H1 (cell line): ENCODE data around the gene ARID4A. TPM values are rescaled to one million over a fixed set of nuclear protein-coding genes. Genes with fewer than 3 reads are reported as not detected.
A peak's percentile ranks its signal among the peaks of the same experiment; 100 is the strongest.

ENCODE experiments used
- CTCF ChIA-PET: fragments of 300-600 bp; sonication (Branson Sonifier 250); formaldehyde crosslinking; loops from one replicate; lab custom pipeline; 2021; ENCODE audit not compliant: partially characterized antibody; lab: Charles Lee
- POLR2A ChIA-PET: fragments of 300-600 bp; sonication (Branson Sonifier 250); formaldehyde crosslinking; loops from one replicate; lab custom pipeline; 2021; ENCODE audit warnings: inconsistent platforms; ENCODE audit not compliant: partially characterized antibody; lab: Charles Lee
- DNase-seq, 2 experiments: peaks; one replicate each; pipeline versions ENCODE4 v3.0.0 to v3.0.0-alpha.2; 2010 to 2022; ENCODE audit warnings: low spot score in 2 of 2, low read depth in 1 of 2, mixed read lengths in 1 of 2
- FAIRE-seq: peaks from 2 replicates; lab custom pipeline; 2011; peaks lifted over from hg19 to GRCh38; lab: Jason Lieb, UNC
- H2AFZ ChIP-seq: 2 replicates; pipeline ENCODE4 v1.8.1; 2012; ENCODE audit warnings: low read length, inconsistent platforms
- H2AK5ac ChIP-seq: 2 replicates; pipeline ENCODE4 v1.6.1; 2013; ENCODE audit warnings: low read depth, low read length
- H2BK120ac ChIP-seq: replicated peaks from 2 replicates; pipeline ENCODE3; 2013; ENCODE audit warnings: low read depth, low read length, inconsistent platforms
- H2BK12ac ChIP-seq: 2 replicates; pipeline ENCODE4 v1.6.1; 2013; ENCODE audit warnings: low read depth, low read length
- H2BK15ac ChIP-seq: 2 replicates; pipeline ENCODE4 v1.6.1; 2013; ENCODE audit warnings: low read length
- H2BK20ac ChIP-seq: 2 replicates; pipeline ENCODE4 v1.6.1; 2013; ENCODE audit warnings: low read length
- H2BK5ac ChIP-seq: 2 replicates; pipeline ENCODE4 v1.6.1; 2013; ENCODE audit warnings: low read depth, low read length
- H3K14ac ChIP-seq: 2 replicates; pipeline ENCODE4 v1.6.1; 2013; ENCODE audit warnings: inconsistent platforms; ENCODE audit not compliant: insufficient read length
- H3K18ac ChIP-seq: 2 replicates; pipeline ENCODE4 v1.6.1; 2013; ENCODE audit warnings: low read length; ENCODE audit errors: extremely low read depth
- H3K23ac ChIP-seq: 2 replicates; pipeline ENCODE4 v1.6.1; 2013; ENCODE audit warnings: inconsistent platforms; ENCODE audit not compliant: insufficient read length
- H3K23me2 ChIP-seq: 2 replicates; pipeline ENCODE4 v1.6.1; 2013; ENCODE audit warnings: low read depth, low read length
- H3K27ac ChIP-seq: 2 replicates; pipeline ENCODE4 v1.6.1; 2011; ENCODE audit warnings: low read depth, low read length, inconsistent platforms
- H3K27me3 ChIP-seq, 4 experiments: replicated peaks in 1 of 4; 1 replicate in 1 of 4; 2 replicates in 3 of 4; pipeline versions ENCODE4 v1.6.1 to v1.8.1; 2011 to 2013; ENCODE audit warnings: low read length in 3 of 4, mild to moderate bottlenecking in 3 of 4, inconsistent platforms in 2 of 4, mixed read lengths in 2 of 4, moderate library complexity in 1 of 4; ENCODE audit not compliant: control insufficient read depth in 3 of 4, insufficient read depth in 3 of 4; ENCODE audit errors: extremely low read depth in 1 of 4
- H3K36me3 ChIP-seq, 4 experiments: 2 replicates each; pipeline versions ENCODE4 v1.6.1 to v1.8.1; 2011 to 2013; ENCODE audit warnings: mild to moderate bottlenecking in 4 of 4, low read length in 3 of 4, moderate library complexity in 2 of 4, control low read depth in 1 of 4, inconsistent platforms in 1 of 4; ENCODE audit not compliant: insufficient read depth in 4 of 4, control insufficient read depth in 2 of 4
- H3K4ac ChIP-seq: replicated peaks from 2 replicates; pipeline ENCODE3; 2013; ENCODE audit warnings: low read length, low read depth, mixed read lengths, inconsistent platforms; ENCODE audit not compliant: insufficient read length
- H3K4me1 ChIP-seq, 4 experiments: replicated peaks in 1 of 4; 1 replicate in 1 of 4; 2 replicates in 3 of 4; pipeline versions ENCODE4 v1.6.1 to v1.8.1; 2011 to 2013; ENCODE audit warnings: low read length in 3 of 4, inconsistent platforms in 2 of 4, mixed read lengths in 1 of 4; ENCODE audit not compliant: insufficient read depth in 4 of 4, control insufficient read depth in 3 of 4
- H3K4me2 ChIP-seq, 2 experiments: 2 replicates each; pipeline versions ENCODE4 v1.6.1 to v1.8.1; 2011 to 2013; ENCODE audit warnings: low read depth in 2 of 2, low read length in 2 of 2, control low read depth in 1 of 2, inconsistent platforms in 1 of 2, mild to moderate bottlenecking in 1 of 2; ENCODE audit not compliant: insufficient read depth in 1 of 2
- H3K4me3 ChIP-seq, 4 experiments: fragments of 200-600, 300-600 bp in 1 of 4; sonication (generic), shearing (Covaris generic), sonication (Bioruptor Twin) in 1 of 4; 2 replicates each; pipeline versions ENCODE4 v1.5.1 to v1.8.1; 2011 to 2016; ENCODE audit warnings: low read length in 4 of 4, low read depth in 3 of 4, control low read depth in 2 of 4, inconsistent platforms in 2 of 4, mild to moderate bottlenecking in 2 of 4, mixed read lengths in 1 of 4, moderate library complexity in 1 of 4; ENCODE audit not compliant: insufficient read depth in 2 of 4; ENCODE audit errors: extremely low read depth in 1 of 4
- H3K56ac ChIP-seq: replicated peaks from 2 replicates; pipeline ENCODE3; 2013; ENCODE audit warnings: low read depth, mild to moderate bottlenecking, mixed read lengths, low read length, inconsistent platforms; ENCODE audit not compliant: insufficient read length
- H3K79me1 ChIP-seq: 2 replicates; pipeline ENCODE4 v1.6.1; 2013; ENCODE audit warnings: low read depth, low read length, control low read depth
- H3K79me2 ChIP-seq, 2 experiments: 2 replicates each; pipeline versions ENCODE4 v1.6.1 to v1.8.1; 2012 to 2013; ENCODE audit warnings: low read length in 2 of 2, mild to moderate bottlenecking in 2 of 2, inconsistent platforms in 1 of 2; ENCODE audit not compliant: insufficient read depth in 2 of 2, control insufficient read depth in 1 of 2
- H3K9ac ChIP-seq, 4 experiments: replicated peaks in 1 of 4; 1 replicate in 1 of 4; 2 replicates in 3 of 4; pipeline versions ENCODE4 v1.6.1 to v1.8.1; 2011 to 2013; ENCODE audit warnings: low read depth in 3 of 4, low read length in 3 of 4, control low read depth in 2 of 4, mild to moderate bottlenecking in 2 of 4, moderate library complexity in 2 of 4, inconsistent platforms in 1 of 4; ENCODE audit errors: extremely low read depth in 1 of 4
- H3K9me3 ChIP-seq, 2 experiments: 2 replicates each; pipeline versions ENCODE4 v1.6.1 to v1.8.1; 2012 to 2013; ENCODE audit warnings: mild to moderate bottlenecking in 2 of 2, moderate library complexity in 2 of 2, control low read depth in 1 of 2, inconsistent platforms in 1 of 2, low read depth in 1 of 2, low read length in 1 of 2, mixed read lengths in 1 of 2; ENCODE audit not compliant: insufficient read depth in 2 of 2
- H4K20me1 ChIP-seq, 2 experiments: replicated peaks in 1 of 2; 2 replicates each; pipeline versions ENCODE3 to v1.8.1; 2011 to 2013; ENCODE audit warnings: inconsistent platforms in 2 of 2, low read length in 2 of 2, mild to moderate bottlenecking in 1 of 2; ENCODE audit not compliant: insufficient read depth in 2 of 2, control insufficient read depth in 1 of 2
- H4K5ac ChIP-seq: 2 replicates; pipeline ENCODE4 v1.6.1; 2013; ENCODE audit warnings: low read length, low read depth, mixed read lengths, inconsistent platforms; ENCODE audit not compliant: insufficient read length
- H4K8ac ChIP-seq: 2 replicates; pipeline ENCODE4 v1.8.0; 2013; ENCODE audit warnings: mild to moderate bottlenecking, moderate library complexity, low read length, inconsistent platforms; ENCODE audit not compliant: insufficient read depth; ENCODE audit errors: extremely low read depth
- H4K91ac ChIP-seq: replicated peaks from 2 replicates; pipeline ENCODE3; 2013; ENCODE audit warnings: low read length, mixed read lengths, inconsistent platforms; ENCODE audit not compliant: insufficient read length
- TBP ChIP-seq: IDR thresholded peaks from 2 replicates; pipeline ENCODE4 v1.6.1; 2011; ENCODE audit warnings: low read depth, low read length, improper control_type of control experiment
- WGBS, 2 experiments: shearing (Covaris generic) in 1 of 2; methylation state at CpG; one replicate each; pipeline versions ENCODE4 v1.1.6 to v1.1.7; 2013 to 2015; ENCODE audit warnings: low lambda C conversion rate in 2 of 2, mixed read lengths in 2 of 2, inconsistent platforms in 1 of 2, low coverage in 1 of 2, missing lambda C conversion rate in 1 of 2; ENCODE audit not compliant: insufficient replicate concordance in 2 of 2, insufficient coverage in 1 of 2, insufficient read length in 1 of 2; ENCODE audit errors: extremely low coverage in 1 of 2, missing lambda C conversion rate in 1 of 2; 5-methylcytosine and 5-hydroxymethylcytosine counted together
- polyA plus RNA-seq, 7 experiments: library from polyadenylated mRNA; depleted of rRNA in 3 of 7; stranded (reverse) in 5 of 7; unstranded in 2 of 7; fragments of >200 nt in 5 of 7; fragments of 200-250 nt in 2 of 7; gene quantifications; 1 replicate in 5 of 7; 2 replicates in 1 of 7; 4 replicates in 1 of 7; pipeline versions ENCODE4 v1.2.1 to v1.2.3, GENCODE V29; 2011 to 2013; ENCODE audit warnings: missing spikeins in 2 of 7, mixed read lengths in 2 of 7
- total RNA-seq: library from RNA; stranded (reverse); fragmentation: NEBNext Ultra II Directional; extraction: Animal tissue kit (Norgen Biotek cat#: 25700); gene quantifications from 2 replicates; pipeline ENCODE4 v1.2.1, GENCODE V29; 2021
- TF ChIP-seq, protein P1 (sequence below), 3 experiments: IDR thresholded peaks; 1 replicate in 2 of 3; 2 replicates in 1 of 3; pipeline versions ENCODE4 v1.5.1 to v1.6.1; 2011; ENCODE audit warnings: low read length in 3 of 3, mild to moderate bottlenecking in 3 of 3, inconsistent platforms in 2 of 3, low read depth in 1 of 3, moderate library complexity in 1 of 3; ENCODE audit not compliant: insufficient read depth in 1 of 3; ENCODE audit errors: control extremely low read depth in 1 of 3

The ARID4A gene
- total and polyA plus RNA-seq, 2 of the 8 experiments (the other 6 are each of a cell fraction or from before 2014, with no cell fraction given) = 2.1 to 14.6 TPM

GRCh38 chr14:58362798-58363412, 64.5 kb downstream of the ARID4A start:
- Histone ChIP-seq H3K79me2 (no peaks in the 10 kb centered on the region), H3K36me3 (peaks cover 4 to 55% (median 12%) of the 10 kb centered on the region in 4 experiments), H3K27me3 (no peaks in the 10 kb centered on the region), H2BK15ac (no peak overlapping the region), H3K56ac (no peak overlapping the region), H3K9ac (no peak overlapping the region), H3K23ac (no peak overlapping the region), H3K4me3 (no peak overlapping the region), H2BK120ac (no peak overlapping the region), H2BK20ac (no peak overlapping the region), H4K91ac (no peak overlapping the region), H3K14ac (no peak overlapping the region), H2AFZ (no peak overlapping the region), H2AK5ac (no peak overlapping the region), H4K5ac (no peak overlapping the region), H3K9me3 (no peaks in the 10 kb centered on the region), H3K4me1 (no peaks in the 10 kb centered on the region), H3K4me2 (no peak overlapping the region), H4K20me1 (no peaks in the 10 kb centered on the region), H2BK12ac (no peak overlapping the region), H3K79me1 (no peaks in the 10 kb centered on the region), H3K27ac (no peak overlapping the region), H4K8ac (no peak overlapping the region), H2BK5ac (no peak overlapping the region), H3K4ac (no peak overlapping the region), H3K23me2 (no peaks in the 10 kb centered on the region), H3K18ac (no peak overlapping the region)
- CTCF ChIA-PET = interaction anchor here (1.0 to 1.7 kb wide), 3 partner anchors 11 to 28 kb away, joined by 3 to 4 read pairs (median 4); no protein-coding TSS in a partner anchor
- WGBS, 2 experiments = 92% methylated on average over 3 of the region's 3 CpGs; no CpG with 5 or more reads in 1 of the 2 experiments
- POLR2A ChIA-PET = interaction anchor here (1.2 kb wide), 1 partner anchor 9 kb away, joined by 4 read pairs; no protein-coding TSS in a partner anchor
- DNase-seq (no peak), FAIRE-seq (no peak)
- no peak for TF ChIP-seq TBP
- TF ChIP-seq, protein P1, sequence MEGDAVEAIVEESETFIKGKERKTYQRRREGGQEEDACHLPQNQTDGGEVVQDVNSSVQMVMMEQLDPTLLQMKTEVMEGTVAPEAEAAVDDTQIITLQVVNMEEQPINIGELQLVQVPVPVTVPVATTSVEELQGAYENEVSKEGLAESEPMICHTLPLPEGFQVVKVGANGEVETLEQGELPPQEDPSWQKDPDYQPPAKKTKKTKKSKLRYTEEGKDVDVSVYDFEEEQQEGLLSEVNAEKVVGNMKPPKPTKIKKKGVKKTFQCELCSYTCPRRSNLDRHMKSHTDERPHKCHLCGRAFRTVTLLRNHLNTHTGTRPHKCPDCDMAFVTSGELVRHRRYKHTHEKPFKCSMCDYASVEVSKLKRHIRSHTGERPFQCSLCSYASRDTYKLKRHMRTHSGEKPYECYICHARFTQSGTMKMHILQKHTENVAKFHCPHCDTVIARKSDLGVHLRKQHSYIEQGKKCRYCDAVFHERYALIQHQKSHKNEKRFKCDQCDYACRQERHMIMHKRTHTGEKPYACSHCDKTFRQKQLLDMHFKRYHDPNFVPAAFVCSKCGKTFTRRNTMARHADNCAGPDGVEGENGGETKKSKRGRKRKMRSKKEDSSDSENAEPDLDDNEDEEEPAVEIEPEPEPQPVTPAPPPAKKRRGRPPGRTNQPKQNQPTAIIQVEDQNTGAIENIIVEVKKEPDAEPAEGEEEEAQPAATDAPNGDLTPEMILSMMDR (IDR thresholded peaks at IDR 0.05; ENCODE audit: control extremely low read depth in 1 of 3, insufficient read depth in 1 of 3, low read depth in 1 of 3, low read length in 3 of 3) = peak in 1 of 3 experiments; percentile 16; a peak in 1 of 4 replicates
